NCI-H146 treated with DMSO at 0.1 percent for 48 hours (cell line): ENCODE data around the gene BANF2.
"Not testable (repeated sequence)": the region's sequence is repeated elsewhere in the genome, so short reads cannot be mapped to it uniquely, and the experiment has no call there.

Experiments used
- DNase-seq: peaks from one replicate; lab custom pipeline; 2025; ENCODE audit not compliant: unreplicated experiment; lab: John Stamatoyannopoulos, UW

The BANF2 gene

GRCh38 chr20:17682103-17682888 lies 17.5 kb upstream of the BANF2 start, which contains the start of gene RRBP1:
Gene RRBP1, minus strand, starts transcription at chr20:17682242. Its CDS starts 21,735 bp downstream, at chr20:17660507.
- DNase-seq = peak; percentile 95

- DNase-seq = no peak
These were observed 16.9 kb upstream of the BANF2 start for GRCh38 chr20:17682889-17683198.

- no peak for DNase-seq
These were observed 16.3 kb upstream of the BANF2 start for GRCh38 chr20:17683218-17684076.

GRCh38 chr20:17684077-17684888 lies 15.5 kb upstream of the BANF2 start:
- DNase-seq = no peak

GRCh38 chr20:17685168-17685567 lies 14.6 kb upstream of the BANF2 start:
- DNase-seq = no peak

GRCh38 chr20:17687800-17688199 lies 12.0 kb upstream of the BANF2 start:
- DNase-seq = no peak

GRCh38 chr20:17688965-17689364 lies 10.8 kb upstream of the BANF2 start:
- no peak for DNase-seq

- DNase-seq = no peak
These were observed 9.6 kb upstream of the BANF2 start for GRCh38 chr20:17690144-17690543.

GRCh38 chr20:17691758-17692157 lies 8.0 kb upstream of the BANF2 start:
- no peak for DNase-seq

- DNase-seq = no peak
These were observed 6.2 kb upstream of the BANF2 start for GRCh38 chr20:17693444-17694001.

GRCh38 chr20:17694767-17695166 lies 5.0 kb upstream of the BANF2 start:
- DNase-seq = no peak

GRCh38 chr20:17696287-17696686 lies 3.5 kb upstream of the BANF2 start:
- no peak for DNase-seq

- DNase-seq = no peak
These were observed 2.6 kb upstream of the BANF2 start for GRCh38 chr20:17697171-17697570.

- peak; percentile 26 for DNase-seq
These were observed 1.4 kb upstream of the BANF2 start for GRCh38 chr20:17698384-17698783.

GRCh38 chr20:17700637-17701036 lies 871 bp downstream of the BANF2 start:
- no peak for DNase-seq

GRCh38 chr20:17701826-17702225 lies 2.1 kb downstream of the BANF2 start:
- no peak for DNase-seq

GRCh38 chr20:17704589-17705317 lies 5.0 kb downstream of the BANF2 start:
- no peak for DNase-seq

- no peak for DNase-seq
These were observed 6.2 kb downstream of the BANF2 start for GRCh38 chr20:17705916-17706315.

- DNase-seq = no peak
These were observed 6.9 kb downstream of the BANF2 start for GRCh38 chr20:17706632-17707031.

GRCh38 chr20:17707951-17708350 lies 8.2 kb downstream of the BANF2 start:
- DNase-seq = not testable (repeated sequence)
